DOHH2 (cell line): ENCODE data around the gene PPP1R1B.

ENCODE experiments used
- H3F3A ChIP-seq: fragments of 200-600 bp; sonication (generic), shearing (Covaris generic); 2 replicates; pipeline ENCODE4 v1.6.0; 2016; ENCODE audit warnings: antibody characterized with exemption, mild to moderate bottlenecking; ENCODE audit not compliant: control insufficient read depth, insufficient read depth
- H3K27ac ChIP-seq: fragments of 200-600 bp; sonication (generic); 2 replicates; pipeline ENCODE4 v1.5.1; 2014; ENCODE audit warnings: low read depth, mild to moderate bottlenecking, low read length, moderate library complexity
- H3K27me3 ChIP-seq: fragments of 200-600 bp; sonication (generic); 2 replicates; pipeline ENCODE4 v1.6.1; 2014; ENCODE audit warnings: mild to moderate bottlenecking, low read length, mixed read lengths; ENCODE audit not compliant: control insufficient read depth
- H3K36me3 ChIP-seq: fragments of 200-600 bp; sonication (generic); 2 replicates; pipeline ENCODE4 v1.6.1; 2014; ENCODE audit warnings: mild to moderate bottlenecking, low read length, moderate library complexity, mixed read lengths; ENCODE audit not compliant: control insufficient read depth
- H3K4me1 ChIP-seq: fragments of 200-600 bp; sonication (generic); 2 replicates; pipeline ENCODE4 v1.6.1; 2014; ENCODE audit warnings: mild to moderate bottlenecking, low read length, mixed read lengths; ENCODE audit not compliant: control insufficient read depth
- H3K4me2 ChIP-seq: fragments of 200-600 bp; sonication (generic); 2 replicates; pipeline ENCODE4 v1.6.0; 2014; ENCODE audit warnings: mild to moderate bottlenecking, low read length, moderate library complexity
- H3K4me3 ChIP-seq: fragments of 200-600 bp; sonication (generic); 2 replicates; pipeline ENCODE4 v1.5.1; 2014; ENCODE audit warnings: mild to moderate bottlenecking, low read length, mixed read lengths
- H3K79me2 ChIP-seq: fragments of 200-600 bp; sonication (generic); 2 replicates; pipeline ENCODE4 v1.6.1; 2014; ENCODE audit warnings: mild to moderate bottlenecking, low read length, mixed read lengths; ENCODE audit not compliant: control insufficient read depth
- H3K9me2 ChIP-seq: fragments of 200-600 bp; sonication (generic); replicated peaks from 2 replicates; pipeline ENCODE4 v1.6.1; 2014; ENCODE audit warnings: mild to moderate bottlenecking, low read length, mixed read lengths; ENCODE audit not compliant: control insufficient read depth
- H3K9me3 ChIP-seq: fragments of 200-600 bp; sonication (generic); 2 replicates; pipeline ENCODE4 v1.6.1; 2014; ENCODE audit warnings: antibody characterized with exemption, low read length, mixed read lengths; ENCODE audit not compliant: control insufficient read depth, insufficient read depth
- H4K20me1 ChIP-seq: fragments of 200-600 bp; sonication (generic); 2 replicates; pipeline ENCODE4 v1.6.0; 2014; ENCODE audit warnings: low read depth, mild to moderate bottlenecking, antibody characterized with exemption, low read length, moderate library complexity; ENCODE audit not compliant: control insufficient read depth, insufficient read depth
- CTCF ChIP-seq: fragments of 200-600 bp; sonication (generic); IDR thresholded peaks from one replicate; pipeline ENCODE4 v1.5.1; 2014; ENCODE audit warnings: antibody characterized with exemption, mild to moderate bottlenecking, low read depth, low read length; ENCODE audit not compliant: poor library complexity, severe bottlenecking
- EZH2phosphoT487 ChIP-seq: fragments of 200-600 bp; sonication (generic); IDR thresholded peaks from 2 replicates; pipeline ENCODE4 v1.6.1; 2017; ENCODE audit warnings: borderline replicate concordance, mild to moderate bottlenecking, antibody characterized with exemption, low read length, moderate library complexity, mixed read lengths

The PPP1R1B gene

GRCh38 chr17:39641883-39642282, 15.1 kb downstream of the PPP1R1B start:
- Histone ChIP-seq H4K20me1 (peaks cover 15% of the 10 kb centered on the region; the same call in 1 of the 2 replicates), H3K4me2 (no peak overlapping the region), H3K9me2 (no peaks in the 10 kb centered on the region), H3K27ac (no peak overlapping the region), H3K4me1 (peaks cover 12% of the 10 kb centered on the region), H3K36me3 (peaks cover 9% of the 10 kb centered on the region; the same call in 1 of the 2 replicates), H3F3A (no peaks in the 10 kb centered on the region), H3K9me3 (no peaks in the 10 kb centered on the region), H3K4me3 (no peak overlapping the region), H3K79me2 (peaks cover 87% of the 10 kb centered on the region), H3K27me3 (no peaks in the 10 kb centered on the region)
- no peak for TF ChIP-seq EZH2phosphoT487
- TF ChIP-seq CTCF: no peak

DNA sequence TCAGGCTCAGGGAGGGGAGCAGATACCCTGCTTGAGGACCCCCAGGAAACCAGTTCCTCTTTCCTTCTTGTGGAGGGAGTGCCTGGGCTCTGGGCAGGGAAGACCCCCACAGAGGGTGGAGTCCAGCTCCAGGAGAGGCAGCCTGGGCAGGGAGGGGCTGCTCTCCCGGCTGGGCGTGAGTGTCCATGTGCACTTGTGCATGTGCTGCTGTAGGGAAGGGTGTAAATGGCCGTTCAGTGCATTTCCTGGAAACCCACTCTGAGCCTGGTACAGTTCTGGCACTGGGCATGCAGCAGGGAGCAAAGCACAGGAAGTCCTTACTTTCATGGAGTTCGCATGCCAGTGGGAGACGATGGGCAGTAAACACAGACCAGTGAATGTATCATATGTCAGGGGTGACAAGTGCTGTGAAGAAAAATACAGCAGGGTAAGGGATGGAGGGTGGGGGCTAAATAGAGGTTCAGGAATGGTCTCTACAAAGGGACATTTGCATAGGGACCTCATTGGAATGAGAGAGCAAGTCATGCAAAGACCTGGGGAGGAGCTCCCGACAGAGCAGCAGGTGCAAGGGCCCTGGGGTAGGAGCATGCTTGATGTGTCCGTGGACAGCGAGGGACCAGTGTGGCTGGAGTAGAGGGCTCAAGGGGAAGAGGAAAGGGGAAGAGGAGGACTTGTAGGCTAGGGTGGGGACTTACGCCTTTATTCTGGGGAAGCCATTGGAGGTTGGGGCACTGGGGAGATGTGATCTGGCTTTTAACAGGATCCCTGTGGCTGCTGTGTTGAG, 15.7 kb downstream of the PPP1R1B start:
- no peaks in the 10 kb centered on the region for H3K9me2 ChIP-seq
- TF ChIP-seq CTCF (no peak), EZH2phosphoT487 (no peak)
- peaks cover 12% of the 10 kb centered on the region for H3K4me1 ChIP-seq
- H3F3A ChIP-seq: no peaks in the 10 kb centered on the region
- H3K4me2 ChIP-seq: no peak overlapping the region
- no peaks in the 10 kb centered on the region for H3K27me3 ChIP-seq
- H3K4me3 ChIP-seq: no peak overlapping the region
- peaks cover 15% of the 10 kb centered on the region; the same call in 1 of the 2 replicates for H4K20me1 ChIP-seq
- H3K36me3 ChIP-seq: peaks cover 9% of the 10 kb centered on the region; the same call in 1 of the 2 replicates
- no peak overlapping the region for H3K27ac ChIP-seq
- H3K79me2 ChIP-seq: peaks cover 86% of the 10 kb centered on the region
- no peaks in the 10 kb centered on the region for H3K9me3 ChIP-seq

- no peaks in the 10 kb centered on the region for H3K27me3 ChIP-seq
- peaks cover 79% of the 10 kb centered on the region for H3K79me2 ChIP-seq
- H3K4me3 ChIP-seq: no peak overlapping the region
- no peaks in the 10 kb centered on the region for H3F3A ChIP-seq
- TF ChIP-seq CTCF: no peak
- TF ChIP-seq EZH2phosphoT487: no peak
- H3K27ac ChIP-seq: no peak overlapping the region
- peaks cover 8% of the 10 kb centered on the region; the same call in 1 of the 2 replicates for H3K36me3 ChIP-seq
- H3K4me1 ChIP-seq: peaks cover 5% of the 10 kb centered on the region
- no peaks in the 10 kb centered on the region for H3K9me3 ChIP-seq
- no peaks in the 10 kb centered on the region for H3K9me2 ChIP-seq
- H3K4me2 ChIP-seq: no peak overlapping the region
- peaks cover 15% of the 10 kb centered on the region; the same call in 1 of the 2 replicates for H4K20me1 ChIP-seq
Measured at GRCh38 chr17:39643271-39643670, 16.5 kb downstream of the PPP1R1B start.
